NB4 (cell line): ENCODE results near the gene CKAP5.
A peak's percentile ranks its signal among the peaks of the same experiment; 100 is the strongest.

Experiments used
- DNase-seq: peaks from one replicate; pipeline ENCODE4 v3.0.0; 2010; ENCODE audit warnings: low read depth
- H3K4me3 ChIP-seq: one replicate; pipeline ENCODE4 v1.5.1; 2011; ENCODE audit warnings: mild to moderate bottlenecking, low read depth, low read length, moderate library complexity
- MYC ChIP-seq: IDR thresholded peaks from 2 replicates; pipeline ENCODE4 v1.6.1; 2011; ENCODE audit warnings: low read depth, low read length
- POLR2A ChIP-seq: IDR thresholded peaks from 2 replicates; pipeline ENCODE4 v1.6.1; 2011; ENCODE audit warnings: mild to moderate bottlenecking; ENCODE audit not compliant: insufficient read length; ENCODE audit errors: extremely low read depth
- TF ChIP-seq, protein P1 (sequence below): IDR thresholded peaks from 2 replicates; pipeline ENCODE4 v1.6.1; 2011; ENCODE audit warnings: low read depth, low read length
- TF ChIP-seq, protein P2 (sequence below): IDR thresholded peaks from one replicate; pipeline ENCODE4 v1.5.1; 2012; ENCODE audit warnings: low read depth, low read length

Gene CKAP5

DNA sequence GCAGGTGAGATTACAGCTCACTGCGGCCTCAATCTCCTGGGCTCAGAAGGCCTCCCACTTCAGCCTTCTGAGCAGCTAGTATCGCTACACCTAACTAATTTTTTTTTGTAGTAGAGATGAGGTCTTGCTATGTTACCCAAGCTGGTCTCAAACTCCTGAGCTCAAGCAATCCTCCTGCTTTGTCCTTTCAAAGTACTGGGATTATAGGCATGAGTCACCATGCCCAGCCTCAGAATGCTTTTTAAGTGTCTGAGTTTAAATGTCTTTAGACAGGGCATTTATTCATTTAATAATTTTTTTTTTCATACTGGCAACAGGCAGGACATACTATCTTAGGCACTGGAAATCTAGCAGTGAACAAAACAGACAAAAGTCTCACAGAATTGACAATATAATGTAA, 44.6 kb upstream of the CKAP5 start:
- DNase-seq: no peak
- no peak overlapping the region for H3K4me3 ChIP-seq
- TF ChIP-seq MYC (no peak), POLR2A (no peak)
- TF ChIP-seq, protein P1, sequence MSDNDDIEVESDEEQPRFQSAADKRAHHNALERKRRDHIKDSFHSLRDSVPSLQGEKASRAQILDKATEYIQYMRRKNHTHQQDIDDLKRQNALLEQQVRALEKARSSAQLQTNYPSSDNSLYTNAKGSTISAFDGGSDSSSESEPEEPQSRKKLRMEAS: no peak
- TF ChIP-seq, protein P2, sequence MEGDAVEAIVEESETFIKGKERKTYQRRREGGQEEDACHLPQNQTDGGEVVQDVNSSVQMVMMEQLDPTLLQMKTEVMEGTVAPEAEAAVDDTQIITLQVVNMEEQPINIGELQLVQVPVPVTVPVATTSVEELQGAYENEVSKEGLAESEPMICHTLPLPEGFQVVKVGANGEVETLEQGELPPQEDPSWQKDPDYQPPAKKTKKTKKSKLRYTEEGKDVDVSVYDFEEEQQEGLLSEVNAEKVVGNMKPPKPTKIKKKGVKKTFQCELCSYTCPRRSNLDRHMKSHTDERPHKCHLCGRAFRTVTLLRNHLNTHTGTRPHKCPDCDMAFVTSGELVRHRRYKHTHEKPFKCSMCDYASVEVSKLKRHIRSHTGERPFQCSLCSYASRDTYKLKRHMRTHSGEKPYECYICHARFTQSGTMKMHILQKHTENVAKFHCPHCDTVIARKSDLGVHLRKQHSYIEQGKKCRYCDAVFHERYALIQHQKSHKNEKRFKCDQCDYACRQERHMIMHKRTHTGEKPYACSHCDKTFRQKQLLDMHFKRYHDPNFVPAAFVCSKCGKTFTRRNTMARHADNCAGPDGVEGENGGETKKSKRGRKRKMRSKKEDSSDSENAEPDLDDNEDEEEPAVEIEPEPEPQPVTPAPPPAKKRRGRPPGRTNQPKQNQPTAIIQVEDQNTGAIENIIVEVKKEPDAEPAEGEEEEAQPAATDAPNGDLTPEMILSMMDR: no peak

DNA sequence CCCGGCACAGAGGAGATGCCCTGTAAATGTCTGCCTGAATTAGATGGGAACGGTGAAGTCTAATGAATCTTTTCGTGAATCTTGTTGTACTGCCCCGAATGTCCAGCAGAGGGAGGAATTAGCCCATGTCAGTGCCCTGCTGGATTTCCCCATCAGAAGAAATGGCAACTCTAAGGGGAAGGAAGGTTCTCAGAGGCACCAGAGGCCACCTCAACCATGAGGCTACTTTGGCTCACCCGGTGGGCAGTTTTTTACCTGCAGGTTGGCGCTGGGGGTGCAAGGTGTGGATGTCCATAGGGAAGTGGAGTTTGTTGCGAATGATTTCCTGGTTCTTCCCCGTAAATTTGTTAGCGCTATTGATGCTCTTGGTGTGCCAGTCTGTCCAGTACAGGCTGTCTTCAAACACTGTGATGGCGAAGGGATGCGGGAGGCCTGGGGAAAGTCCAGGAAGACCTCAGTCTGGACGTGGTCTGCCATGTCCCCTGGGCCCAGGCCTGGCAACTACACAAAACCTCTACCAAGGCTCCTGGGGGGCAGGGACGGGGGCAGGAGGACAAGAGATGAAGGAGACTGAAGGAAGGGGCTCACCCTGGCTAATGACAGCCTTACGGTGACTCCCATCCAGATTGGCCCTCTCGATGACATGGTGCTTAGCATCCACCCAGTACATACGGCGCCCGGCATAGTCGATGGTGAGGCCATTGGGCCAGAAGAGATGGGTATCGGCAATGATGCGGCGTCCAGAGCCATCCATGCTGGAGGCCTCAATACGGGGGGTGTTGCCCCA, 43.8 kb upstream of the CKAP5 start:
- peak; percentile 76 for DNase-seq
- no peak for TF ChIP-seq MYC
- TF ChIP-seq, protein P2: peak; percentile 82
- no peak overlapping the region for H3K4me3 ChIP-seq

GRCh38 chr11:46889251-46889650, 43.2 kb upstream of the CKAP5 start:
- DNase-seq: no peak
- TF ChIP-seq, protein P2: no peak
- no peak overlapping the region for H3K4me3 ChIP-seq

GRCh38 chr11:46888636-46889035, 42.6 kb upstream of the CKAP5 start:
- DNase-seq: no peak
- TF ChIP-seq POLR2A (no peak), MYC (no peak)
- TF ChIP-seq, protein P2: no peak
- TF ChIP-seq, protein P1: no peak
- no peak overlapping the region for H3K4me3 ChIP-seq

DNA sequence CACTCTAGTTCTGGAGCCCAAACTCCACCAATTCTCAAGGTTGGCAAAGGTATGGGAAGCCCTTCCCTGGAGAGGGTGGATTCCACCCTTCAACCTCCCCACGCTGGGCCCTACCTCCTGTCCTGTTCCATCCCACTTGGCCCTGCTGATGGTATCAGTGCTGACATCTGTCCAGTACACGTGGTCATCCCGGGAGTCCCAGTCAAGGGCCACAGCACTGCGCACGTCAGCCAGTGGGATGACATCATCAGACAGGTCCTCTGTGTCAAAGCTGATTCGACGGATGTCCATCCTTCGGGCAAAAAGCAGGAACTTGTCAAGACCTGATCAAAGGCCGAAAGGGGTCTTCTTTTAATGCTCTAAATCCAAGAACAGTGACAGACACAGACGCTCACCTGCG, 40.1 kb upstream of the CKAP5 start:
- no peak overlapping the region for H3K4me3 ChIP-seq
- TF ChIP-seq MYC: no peak
- no peak for DNase-seq

DNA sequence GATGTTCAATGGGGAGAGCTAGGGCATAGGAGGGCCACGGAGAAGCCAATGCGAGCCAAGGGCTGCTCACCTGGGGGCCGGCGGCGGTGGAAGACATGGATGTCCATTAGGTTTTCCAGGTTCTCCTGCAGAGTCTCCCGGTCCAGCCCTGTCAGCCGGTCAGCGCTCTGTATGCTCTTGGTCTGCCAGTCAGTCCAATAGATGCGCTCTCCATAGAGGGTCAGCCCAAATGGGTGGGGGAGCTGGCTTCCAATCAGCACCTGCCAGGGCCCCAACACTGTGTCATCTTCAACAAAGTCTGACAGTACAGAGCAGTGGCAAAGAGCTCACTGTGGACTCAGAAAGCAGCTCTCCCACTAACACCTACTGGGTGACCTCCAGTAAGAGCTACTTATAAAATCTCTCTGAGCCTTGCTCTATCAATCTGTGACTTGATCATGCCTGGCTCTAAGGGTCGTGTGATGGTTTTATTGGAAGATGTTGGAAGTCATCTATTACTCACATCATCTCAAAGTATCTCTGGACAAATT, 33.0 kb upstream of the CKAP5 start:
- no peak for DNase-seq
- H3K4me3 ChIP-seq: no peak overlapping the region
- TF ChIP-seq, protein P2: no peak
- TF ChIP-seq MYC (no peak), POLR2A (no peak)
- TF ChIP-seq, protein P1: no peak
